ENCODE results near the gene ACER1.
"Not testable (repeated sequence)": the region's sequence is repeated elsewhere in the genome, so short reads cannot be mapped to it uniquely, and the experiment has no call there.

ACER1 gene

GRCh38 chr19:6286676-6287075, 46.7 kb downstream of the ACER1 start:
- no peak for DNase-seq

GRCh38 chr19:6282393-6282792, 51.0 kb downstream of the ACER1 start:
- not testable (repeated sequence) for DNase-seq

GRCh38 chr19:6279931-6280591, 53.4 kb downstream of the ACER1 start, which contains the start of gene MLLT1:
Gene MLLT1 (minus strand): TSS chr19:6279975. CDS start chr19:6279784, 191 bp downstream.
- peak; percentile 94 to 95 for DNase-seq

- no peak for DNase-seq
Measured at GRCh38 chr19:6279620-6279930, 53.8 kb downstream of the ACER1 start.

- no peak for DNase-seq
Measured at GRCh38 chr19:6278740-6279619, 54.4 kb downstream of the ACER1 start.

GRCh38 chr19:6278051-6278450, 55.4 kb downstream of the ACER1 start:
- DNase-seq: no peak

- no peak for DNase-seq
Measured at GRCh38 chr19:6276447-6276846, 57.0 kb downstream of the ACER1 start.

GRCh38 chr19:6275170-6275744, 58.2 kb downstream of the ACER1 start:
- DNase-seq: no peak

- DNase-seq: no peak
Measured at GRCh38 chr19:6274756-6275155, 58.7 kb downstream of the ACER1 start.

GRCh38 chr19:6273701-6274601, 59.5 kb downstream of the ACER1 start:
- DNase-seq: peak; percentile 83 to 85

GRCh38 chr19:6272913-6273600, 60.4 kb downstream of the ACER1 start:
- no peak for DNase-seq

GRCh38 chr19:6272411-6272791, 61.0 kb downstream of the ACER1 start:
- DNase-seq: no peak

GRCh38 chr19:6271721-6272410, 61.5 kb downstream of the ACER1 start:
- no peak for DNase-seq

- DNase-seq: no peak
Measured at GRCh38 chr19:6271251-6271650, 62.2 kb downstream of the ACER1 start.

- DNase-seq: no peak
Measured at GRCh38 chr19:6270822-6271221, 62.6 kb downstream of the ACER1 start.

GRCh38 chr19:6270076-6270745, 63.2 kb downstream of the ACER1 start:
- DNase-seq: no peak

GRCh38 chr19:6269101-6269886, 64.1 kb downstream of the ACER1 start:
- no peak for DNase-seq

GRCh38 chr19:6268382-6268771, 65.0 kb downstream of the ACER1 start:
- no peak for DNase-seq

GRCh38 chr19:6267552-6268381, 65.6 kb downstream of the ACER1 start:
- DNase-seq: no peak
